Smooth muscle cell (in vitro differentiated cells): ENCODE data around the gene VASH1. TPM values are rescaled to one million over a fixed set of nuclear protein-coding genes. Genes with fewer than 3 reads are reported as not detected.

Experiments
- DNase-seq: peaks from one replicate; lab custom pipeline; 2025; ENCODE audit not compliant: unreplicated experiment; lab: John Stamatoyannopoulos, UW
- H2AFZ ChIP-seq: fragments of 200-600 bp; sonication (generic); 2 replicates; pipeline ENCODE4 v1.6.0; 2016; ENCODE audit warnings: antibody characterized with exemption, low read depth, mild to moderate bottlenecking
- H3F3A ChIP-seq: fragments of 200-600 bp; sonication (generic); 2 replicates; pipeline ENCODE4 v1.6.0; 2017; ENCODE audit warnings: antibody characterized with exemption, low read depth
- H3K27ac ChIP-seq: fragments of 200-600 bp; sonication (generic); 2 replicates; pipeline ENCODE4 v1.5.1; 2016; ENCODE audit warnings: low read depth, mild to moderate bottlenecking
- H3K27me3 ChIP-seq: fragments of 200-600 bp; sonication (generic); 2 replicates; pipeline ENCODE4 v1.6.1; 2016; ENCODE audit warnings: low read depth, mild to moderate bottlenecking
- H3K36me3 ChIP-seq: fragments of 200-600 bp; sonication (generic); 2 replicates; pipeline ENCODE4 v1.5.1; 2016; ENCODE audit warnings: low read depth
- H3K4me1 ChIP-seq: fragments of 200-600 bp; sonication (generic); 2 replicates; pipeline ENCODE4 v1.5.1; 2016; ENCODE audit warnings: low read depth
- H3K4me2 ChIP-seq: fragments of 200-600 bp; sonication (generic); 2 replicates; pipeline ENCODE4 v1.6.0; 2016; ENCODE audit warnings: mild to moderate bottlenecking
- H3K4me3 ChIP-seq: fragments of 200-600 bp; sonication (generic); 2 replicates; pipeline ENCODE4 v1.5.1; 2016; ENCODE audit warnings: mild to moderate bottlenecking
- H3K79me2 ChIP-seq: fragments of 200-600 bp; sonication (generic); 2 replicates; pipeline ENCODE4 v1.6.0; 2016; ENCODE audit warnings: low read depth, mild to moderate bottlenecking
- H3K9ac ChIP-seq: fragments of 200-600 bp; sonication (generic); 2 replicates; pipeline ENCODE4 v1.6.0; 2016; ENCODE audit warnings: low read depth
- H3K9me3 ChIP-seq: fragments of 200-600 bp; sonication (generic); replicated peaks from 2 replicates; pipeline ENCODE4 v1.5.1; 2016; ENCODE audit warnings: low read depth
- H4K20me1 ChIP-seq: fragments of 200-600 bp; sonication (generic); 2 replicates; pipeline ENCODE4 v1.6.0; 2016; ENCODE audit warnings: low read depth
- CTCF ChIP-seq: fragments of 200-600 bp; sonication (generic); IDR thresholded peaks from 2 replicates; pipeline ENCODE4 v1.5.1; 2017; ENCODE audit warnings: borderline replicate concordance, mild to moderate bottlenecking, antibody characterized with exemption; ENCODE audit not compliant: insufficient read depth, poor library complexity, severe bottlenecking
- WGBS: methylation state at CpG from one replicate; pipeline ENCODE4 v1.1.7; 2016; ENCODE audit warnings: low lambda C conversion rate; 5-methylcytosine and 5-hydroxymethylcytosine counted together
- polyA plus RNA-seq: library from polyadenylated mRNA; unstranded; fragments of >200 nt; fragmentation: Nextera tagmentation; extraction: Ambion mirVana; gene quantifications from 2 replicates; pipeline ENCODE4 v1.2.1, GENCODE V29; 2016
- total RNA-seq: library from RNA; depleted of rRNA; stranded (reverse); fragments of >200 nt; gene quantifications from 2 replicates; pipeline ENCODE4 v1.2.3, GENCODE V29; 2014

Gene VASH1
- total and polyA plus RNA-seq, 2 experiments from 2014 or later = 23.8 to 39.3 TPM

- H4K20me1 ChIP-seq = no peaks in the 10 kb centered on the region
- H2AFZ ChIP-seq = no peak overlapping the region
- no peaks in the 10 kb centered on the region for H3K9me3 ChIP-seq
- no peak overlapping the region for H3K4me3 ChIP-seq
- no peak for TF ChIP-seq CTCF
- H3K27me3 ChIP-seq = no peaks in the 10 kb centered on the region
- H3K4me1 ChIP-seq = peaks cover 20% of the 10 kb centered on the region
- DNase-seq = no peak
- 87% methylated on average over 10 of the region's 10 CpGs for WGBS
- no peaks in the 10 kb centered on the region for H3K36me3 ChIP-seq
- H3K79me2 ChIP-seq = peaks cover 5% of the 10 kb centered on the region
- H3K4me2 ChIP-seq = no peak overlapping the region
- no peak overlapping the region for H3K27ac ChIP-seq
- no peak overlapping the region for H3K9ac ChIP-seq
- H3F3A ChIP-seq = peaks cover 15% of the 10 kb centered on the region
Measured at GRCh38 chr14:76776428-76777251, 15.4 kb downstream of the VASH1 start.

DNA sequence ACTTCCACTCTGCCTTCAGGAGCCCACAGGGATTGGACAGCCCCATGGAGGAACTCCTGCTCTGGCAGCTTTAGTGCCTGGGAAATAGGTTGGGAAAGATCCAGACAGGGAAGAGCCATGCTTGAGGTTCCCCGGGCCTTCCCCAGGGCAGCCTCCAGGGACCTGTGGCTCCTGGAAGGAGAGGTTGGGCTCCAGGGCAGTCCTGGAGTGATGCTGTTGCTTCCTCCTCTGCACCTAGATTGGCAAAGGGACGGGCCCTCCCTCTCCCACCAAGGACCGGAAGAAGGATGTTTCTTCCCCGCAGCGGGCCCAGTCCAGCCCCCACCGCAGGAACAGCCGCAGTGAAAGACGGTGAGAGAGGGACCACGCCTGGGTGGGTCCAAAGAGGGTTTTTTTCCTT is 16.5 kb downstream of the VASH1 start:
- no peak for TF ChIP-seq CTCF
- Histone ChIP-seq H3K9me3 (no peaks in the 10 kb centered on the region), H3K36me3 (no peaks in the 10 kb centered on the region), H3K9ac (no peak overlapping the region), H3K4me1 (peaks cover 14% of the 10 kb centered on the region), H2AFZ (no peak overlapping the region), H3K27me3 (no peaks in the 10 kb centered on the region), H4K20me1 (no peaks in the 10 kb centered on the region), H3K4me3 (no peak overlapping the region), H3K79me2 (peaks cover 5% of the 10 kb centered on the region), H3F3A (peaks cover 13% of the 10 kb centered on the region), H3K4me2 (no peak overlapping the region), H3K27ac (no peak overlapping the region)
- WGBS = 94% methylated on average over 9 of the region's 9 CpGs
- no peak for DNase-seq

- Histone ChIP-seq H3K9ac (no peak overlapping the region), H3K36me3 (no peaks in the 10 kb centered on the region), H3K27ac (no peak overlapping the region), H3K4me1 (peaks cover 6% of the 10 kb centered on the region), H3K4me2 (no peak overlapping the region), H3K27me3 (no peaks in the 10 kb centered on the region), H3K79me2 (peaks cover 5% of the 10 kb centered on the region), H4K20me1 (no peaks in the 10 kb centered on the region), H2AFZ (no peak overlapping the region), H3F3A (peaks cover 12% of the 10 kb centered on the region), H3K9me3 (no peaks in the 10 kb centered on the region), H3K4me3 (no peak overlapping the region)
- no peak for DNase-seq
- 96% methylated on average over 16 of the region's 16 CpGs for WGBS
- TF ChIP-seq CTCF = no peak
Measured at GRCh38 chr14:76778546-76779215, 17.4 kb downstream of the VASH1 start.
